GM18502 (cell line): ENCODE measurements around the gene SLC12A7.

Experiments used
- ATAC-seq: cut with Tn5 transposase; IDR thresholded peaks from one replicate; pipeline ENCODE4 v1.9.1; 2021; ENCODE audit warnings: mild to moderate bottlenecking; ENCODE audit not compliant: unreplicated experiment, poor library complexity

Gene SLC12A7

GRCh38 chr5:1113332-1113690 lies 1.4 kb upstream of the SLC12A7 start:
- no peak for ATAC-seq

GRCh38 chr5:1112596-1113331 lies 901 bp upstream of the SLC12A7 start:
- no peak for ATAC-seq

GRCh38 chr5:1111241-1111726 lies 579 bp downstream of the SLC12A7 start:
- ATAC-seq = peak; percentile 27

- ATAC-seq = no peak
These were observed 1.3 kb downstream of the SLC12A7 start for GRCh38 chr5:1110307-1111240.

GRCh38 chr5:1109542-1110306 lies 2.1 kb downstream of the SLC12A7 start:
- no peak for ATAC-seq

- no peak for ATAC-seq
These were observed 3.0 kb downstream of the SLC12A7 start for GRCh38 chr5:1108865-1109174.

GRCh38 chr5:1108023-1108864 lies 3.6 kb downstream of the SLC12A7 start:
- no peak for ATAC-seq

- no peak for ATAC-seq
These were observed 4.5 kb downstream of the SLC12A7 start for GRCh38 chr5:1107167-1108022.

GRCh38 chr5:1106385-1107166 lies 5.3 kb downstream of the SLC12A7 start:
- ATAC-seq = no peak

GRCh38 chr5:1105350-1106265 lies 6.3 kb downstream of the SLC12A7 start:
- no peak for ATAC-seq

GRCh38 chr5:1104327-1105006 lies 7.4 kb downstream of the SLC12A7 start:
- ATAC-seq = no peak

- no peak for ATAC-seq
These were observed 8.1 kb downstream of the SLC12A7 start for GRCh38 chr5:1103505-1104326.

- ATAC-seq = no peak
These were observed 8.8 kb downstream of the SLC12A7 start for GRCh38 chr5:1103093-1103492.

GRCh38 chr5:1101961-1102713 lies 9.7 kb downstream of the SLC12A7 start:
- ATAC-seq = no peak
